SU-DHL-6 (cell line): ENCODE data around the gene RCC2.

ENCODE experiments used
- CTCF ChIP-seq: fragments of 200-600 bp; sonication (generic); IDR thresholded peaks from one replicate; pipeline ENCODE4 v1.5.1; 2017; ENCODE audit warnings: antibody characterized with exemption, mild to moderate bottlenecking, low read length, moderate library complexity; ENCODE audit not compliant: insufficient read depth, poor library complexity, severe bottlenecking
- EZH2phosphoT487 ChIP-seq: fragments of 200-600 bp; sonication (generic), shearing (Covaris generic); conservative IDR thresholded peaks from 2 replicates; pipeline ENCODE4 v1.6.1; 2018; ENCODE audit warnings: mild to moderate bottlenecking, antibody characterized with exemption, low read length, moderate library complexity, mixed read lengths

- TF ChIP-seq CTCF (no peak), EZH2phosphoT487 (no peak)
These were observed 4.9 kb downstream of the RCC2 start for GRCh38 chr1:17434601-17435000.
